NCI-H2081 treated with DMSO at 0.1 percent for 48 hours (cell line): ENCODE measurements around the gene NPPB.

ENCODE experiments used
- DNase-seq: peaks from one replicate; lab custom pipeline; 2025; lab: John Stamatoyannopoulos, UW

The NPPB gene

GRCh38 chr1:11880911-11881748 lies 22.4 kb upstream of the NPPB start:
- DNase-seq: no peak

- no peak for DNase-seq
Measured at GRCh38 chr1:11880181-11880575, 21.4 kb upstream of the NPPB start.

GRCh38 chr1:11879311-11880180 lies 20.8 kb upstream of the NPPB start:
- no peak for DNase-seq

GRCh38 chr1:11878891-11879190 lies 20.1 kb upstream of the NPPB start:
- no peak for DNase-seq

- no peak for DNase-seq
Measured at GRCh38 chr1:11878081-11878890, 19.5 kb upstream of the NPPB start.

- DNase-seq: no peak
Measured at GRCh38 chr1:11877074-11877473, 18.3 kb upstream of the NPPB start.

- no peak for DNase-seq
Measured at GRCh38 chr1:11875094-11875493, 16.3 kb upstream of the NPPB start.

- DNase-seq: no peak
Measured at GRCh38 chr1:11874624-11875023, 15.9 kb upstream of the NPPB start.

GRCh38 chr1:11874258-11874562 lies 15.5 kb upstream of the NPPB start:
- no peak for DNase-seq

GRCh38 chr1:11873395-11874257 lies 14.9 kb upstream of the NPPB start:
- DNase-seq: no peak

- no peak for DNase-seq
Measured at GRCh38 chr1:11872545-11872944, 13.8 kb upstream of the NPPB start.

GRCh38 chr1:11869650-11870207 lies 11.0 kb upstream of the NPPB start:
- DNase-seq: no peak

- no peak for DNase-seq
Measured at GRCh38 chr1:11869104-11869503, 10.4 kb upstream of the NPPB start.

GRCh38 chr1:11868331-11868980 lies 9.7 kb upstream of the NPPB start:
- DNase-seq: no peak

- DNase-seq: no peak
Measured at GRCh38 chr1:11862890-11863289, 4.1 kb upstream of the NPPB start.

- no peak for DNase-seq
Measured at GRCh38 chr1:11860587-11860986, 1.8 kb upstream of the NPPB start.

- DNase-seq: no peak
Measured at GRCh38 chr1:11860083-11860482, 1.3 kb upstream of the NPPB start.

GRCh38 chr1:11858968-11859871 lies 475 bp upstream of the NPPB start:
- no peak for DNase-seq

GRCh38 chr1:11858158-11858557 lies 587 bp downstream of the NPPB start:
- DNase-seq: no peak
